Effector memory CD8-positive, alpha-beta T cell (primary cell): Measurements from ENCODE around the gene BCL2L15.

Experiments used
- ATAC-seq: fragments of 150-1000 bp; cut with Tn5 transposase; replicated peaks from 2 replicates; pipeline ENCODE4 v1.10.0; 2021; ENCODE audit warnings: mild to moderate bottlenecking, moderate library complexity
- DNase-seq, 3 experiments: peaks; one replicate each; pipeline ENCODE4 v3.0.0; 2021
- H3K27ac Mint-ChIP-seq, 2 donors: one replicate each; pipeline ENCODE4 v1.8.0; 2022; ENCODE audit warnings: mild to moderate bottlenecking in 2 of 2, mixed read lengths in 2 of 2, moderate library complexity in 2 of 2
- H3K27me3 Mint-ChIP-seq, 2 donors: one replicate each; pipeline ENCODE4 v1.8.0; 2022; ENCODE audit warnings: mixed read lengths in 2 of 2
- H3K36me3 Mint-ChIP-seq: one replicate; pipeline ENCODE4 v1.8.0; 2022; ENCODE audit warnings: mild to moderate bottlenecking, moderate library complexity, mixed read lengths; ENCODE audit not compliant: insufficient read depth
- H3K4me1 Mint-ChIP-seq, 2 donors: one replicate each; pipeline ENCODE4 v1.8.0; 2022; ENCODE audit warnings: low read depth in 2 of 2, mixed read lengths in 2 of 2
- H3K4me3 Mint-ChIP-seq, 2 donors: one replicate each; pipeline ENCODE4 v1.8.0; 2022; ENCODE audit warnings: mild to moderate bottlenecking in 2 of 2, mixed read lengths in 2 of 2, moderate library complexity in 2 of 2
- H3K9me3 Mint-ChIP-seq, 2 donors: one replicate each; pipeline ENCODE4 v1.8.0; 2022; ENCODE audit warnings: mixed read lengths in 2 of 2
- total RNA-seq, 9 experiments: gene quantifications; one replicate each; lab custom pipeline; 2026; lab: John Stamatoyannopoulos, UW

Gene BCL2L15
- total RNA-seq, result 1.3 to 6.2 (median 2.2) reads per million in 9 experiments

GRCh38 chr1:113887402-113888175 is at the start of gene BCL2L15:
TSS of gene BCL2L15 (minus strand) at chr1:113887581. CDS start at chr1:113887375, 206 bp downstream.
- ATAC-seq, result no peak
- peaks cover 4% of the 10 kb centered on the region for H3K36me3 Mint-ChIP-seq
- H3K27me3 Mint-ChIP-seq, result no peaks in the 10 kb centered on the region
- H3K9me3 Mint-ChIP-seq, result no peaks in the 10 kb centered on the region
- no peak for DNase-seq
- peak within 1 kb of the TSS in 1 of 2 donors; percentile 16 for H3K27ac Mint-ChIP-seq
- peaks cover 8 to 11% of the 10 kb centered on the region in 2 donors for H3K4me1 Mint-ChIP-seq
- no peak within 1 kb of the TSS for H3K4me3 Mint-ChIP-seq

DNA sequence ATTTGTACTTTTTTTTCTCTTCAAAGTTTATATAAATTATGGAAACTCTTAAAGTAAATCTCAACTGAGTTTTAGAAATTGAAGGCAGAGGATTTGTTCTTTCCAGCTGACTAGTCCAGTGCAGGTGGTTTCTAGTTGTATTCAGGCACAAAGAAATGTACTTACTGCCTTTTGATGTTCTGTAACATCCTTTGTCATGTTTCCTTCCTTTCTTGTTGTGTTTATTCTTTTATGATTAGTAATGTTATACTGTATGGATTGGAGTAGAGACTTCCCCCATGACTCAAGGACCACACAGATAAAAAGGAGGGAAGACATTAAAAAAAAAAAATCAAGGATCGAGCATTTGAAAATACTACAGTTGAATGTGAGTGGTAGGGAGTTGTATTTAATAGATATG is 49.8 kb upstream of the BCL2L15 start:
- H3K9me3 Mint-ChIP-seq, result no peaks in the 10 kb centered on the region
- ATAC-seq (no peak), DNase-seq (no peak)
- peak overlapping the region; percentile 1 to 87 for H3K27ac Mint-ChIP-seq
- H3K36me3 Mint-ChIP-seq, result peaks cover 61% of the 10 kb centered on the region
- H3K4me3 Mint-ChIP-seq, result peak overlapping the region; percentile 48 to 79
- H3K27me3 Mint-ChIP-seq, result no peaks in the 10 kb centered on the region
- H3K4me1 Mint-ChIP-seq, result peaks cover 52 to 76% of the 10 kb centered on the region in 2 donors

DNA sequence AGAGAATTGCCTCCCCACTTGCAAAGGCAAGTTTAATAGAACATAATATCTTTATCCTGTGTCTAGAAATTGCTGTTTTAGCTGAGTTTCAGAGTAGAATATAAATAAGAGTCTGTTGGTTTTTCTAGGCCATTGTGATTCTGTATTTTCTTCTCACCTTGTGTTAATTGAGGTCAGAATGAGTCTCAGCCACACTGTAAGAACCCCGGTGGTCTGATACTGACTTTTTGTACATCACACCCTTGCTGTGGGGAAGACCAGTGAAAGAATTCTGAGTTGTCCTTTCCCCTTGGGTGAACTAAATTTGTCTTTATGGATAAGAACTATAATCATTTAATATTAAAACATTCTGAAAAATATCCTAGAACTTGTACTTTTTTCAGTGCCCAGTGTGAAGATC is 48.6 kb upstream of the BCL2L15 start:
- peak in 1 of 3 experiments; percentile 23 for DNase-seq
- Mint-ChIP-seq H3K27me3 (no peaks in the 10 kb centered on the region), H3K4me3 (peak overlapping the region; percentile 35 to 56), H3K36me3 (peaks cover 62% of the 10 kb centered on the region), H3K4me1 (peaks cover 58 to 83% of the 10 kb centered on the region in 2 donors), H3K9me3 (no peaks in the 10 kb centered on the region), H3K27ac (peak overlapping the region; percentile 24 to 44)
- ATAC-seq, result peak; percentile 57

DNA sequence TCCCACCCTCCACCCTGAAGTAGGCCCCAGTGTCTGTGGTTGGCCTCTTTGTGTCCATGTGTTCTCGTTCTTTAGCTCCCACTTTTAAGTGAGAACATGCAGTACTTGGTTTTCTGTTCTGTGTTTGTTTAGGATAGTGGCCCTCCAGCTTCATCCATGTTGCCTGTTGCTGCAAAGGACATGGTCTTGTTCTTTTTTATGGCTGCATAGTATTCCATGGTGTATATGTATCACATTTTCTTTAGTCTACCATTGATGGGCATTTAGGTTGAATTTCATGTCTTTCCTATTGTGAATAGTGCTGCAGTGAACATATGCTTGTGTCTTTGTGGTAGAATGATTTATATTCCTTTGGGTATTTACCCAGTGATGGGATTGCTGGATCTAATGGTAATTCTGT is 47.8 kb upstream of the BCL2L15 start:
- peaks cover 62% of the 10 kb centered on the region for H3K36me3 Mint-ChIP-seq
- peak overlapping the region; percentile 24 to 44 for H3K27ac Mint-ChIP-seq
- H3K4me3 Mint-ChIP-seq, result peak overlapping the region in 1 of 2 donors; percentile 56

GRCh38 chr1:113934511-113935055 is 47.2 kb upstream of the BCL2L15 start:
- no peak for ATAC-seq
- Mint-ChIP-seq H3K27ac (peak overlapping the region in 1 of 2 donors; percentile 100), H3K27me3 (no peaks in the 10 kb centered on the region), H3K4me1 (peaks cover 55 to 80% of the 10 kb centered on the region in 2 donors), H3K4me3 (peak overlapping the region in 1 of 2 donors; percentile 92), H3K36me3 (peaks cover 64% of the 10 kb centered on the region), H3K9me3 (no peaks in the 10 kb centered on the region)
- no peak for DNase-seq

More for the DNA sequence above, 47.8 kb upstream of the BCL2L15 start:
- no peaks in the 10 kb centered on the region for H3K9me3 Mint-ChIP-seq
- DNase-seq, result no peak
- ATAC-seq, result no peak
- peaks cover 58 to 83% of the 10 kb centered on the region in 2 donors for H3K4me1 Mint-ChIP-seq
- H3K27me3 Mint-ChIP-seq, result no peaks in the 10 kb centered on the region

DNA sequence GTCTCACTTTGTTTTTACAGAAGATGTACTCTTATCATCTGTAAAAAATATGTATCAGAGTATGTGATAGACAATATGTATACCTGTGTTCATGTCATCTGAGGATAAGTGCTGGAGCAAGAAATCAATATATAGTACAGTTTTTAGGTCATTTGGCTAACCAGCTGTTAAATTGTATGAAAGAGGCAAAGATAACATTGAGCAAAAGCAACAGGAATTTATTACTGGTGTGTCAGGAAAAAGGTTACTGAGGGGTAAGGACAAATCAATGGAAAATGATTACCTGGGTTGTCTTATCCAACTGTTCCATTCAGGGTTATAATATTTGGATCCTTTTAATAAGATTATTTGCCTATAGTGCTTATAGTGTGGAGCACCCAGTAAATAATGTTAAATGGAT is 46.6 kb upstream of the BCL2L15 start:
- Mint-ChIP-seq H3K4me1 (peaks cover 50 to 74% of the 10 kb centered on the region in 2 donors), H3K9me3 (no peaks in the 10 kb centered on the region), H3K36me3 (peaks cover 65% of the 10 kb centered on the region), H3K27me3 (no peaks in the 10 kb centered on the region), H3K27ac (peak overlapping the region; percentile 21 to 100), H3K4me3 (peak overlapping the region; percentile 92 to 93)
- DNase-seq (no peak), ATAC-seq (no peak)

DNA sequence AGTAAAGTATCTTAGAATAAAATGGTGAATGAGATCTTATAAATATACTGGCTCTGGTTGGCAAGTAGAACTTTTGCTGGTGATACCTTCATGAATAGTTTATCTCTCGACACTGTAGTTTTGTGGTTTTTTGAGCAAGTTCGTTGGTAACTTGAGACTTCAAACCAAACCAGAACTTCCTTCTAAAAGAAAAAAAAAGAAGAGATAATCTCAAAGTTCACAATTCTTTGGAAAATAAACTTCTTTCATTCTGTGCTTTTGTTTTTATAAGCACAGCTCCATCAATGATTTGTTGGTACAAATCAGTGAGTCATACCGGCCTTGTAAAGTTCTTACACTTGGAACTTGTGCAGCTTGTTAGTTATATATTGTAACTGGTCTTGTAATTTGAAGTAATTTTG is 44.1 kb upstream of the BCL2L15 start:
- Mint-ChIP-seq H3K4me1 (peaks cover 46 to 67% of the 10 kb centered on the region in 2 donors), H3K36me3 (peaks cover 78% of the 10 kb centered on the region), H3K4me3 (peak overlapping the region; percentile 92 to 93), H3K27ac (peak overlapping the region; percentile 99 to 100), H3K9me3 (no peaks in the 10 kb centered on the region), H3K27me3 (no peaks in the 10 kb centered on the region)
- DNase-seq (no peak), ATAC-seq (no peak)

DNA sequence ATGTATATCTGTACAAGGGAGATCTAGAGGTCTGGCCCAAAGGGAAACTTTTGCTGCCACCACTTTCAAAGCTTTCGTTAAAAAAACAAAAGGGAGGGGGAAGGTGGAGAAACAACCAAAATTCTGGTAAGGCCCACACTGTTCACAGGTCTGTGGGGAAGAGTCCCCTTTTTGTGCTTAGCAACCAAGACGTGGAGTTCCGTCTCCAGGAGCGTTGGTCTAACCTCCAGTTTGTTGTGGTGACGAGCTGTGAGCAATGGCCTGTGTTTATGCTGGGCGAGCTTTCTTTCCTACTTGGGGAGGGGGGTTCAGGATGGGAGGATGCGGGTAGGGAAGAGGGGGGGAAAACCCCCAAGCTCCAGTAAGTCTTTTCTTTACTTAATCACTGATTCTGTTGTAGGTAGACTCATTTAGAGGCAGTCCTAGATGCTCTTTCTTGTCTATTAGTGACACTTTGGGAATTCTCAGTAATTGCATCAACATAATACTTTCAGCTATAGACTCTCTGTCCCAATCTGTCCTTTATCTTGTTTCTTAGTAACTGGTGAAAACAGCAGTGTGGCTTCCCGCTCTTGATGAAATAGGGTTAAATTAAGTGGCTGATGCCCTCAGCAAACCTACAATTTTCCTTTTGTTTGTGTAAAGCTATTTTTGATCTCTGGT is 43.2 kb upstream of the BCL2L15 start:
- H3K4me1 Mint-ChIP-seq, result peaks cover 43 to 61% of the 10 kb centered on the region in 2 donors
- peak overlapping the region; percentile 92 to 93 for H3K4me3 Mint-ChIP-seq
- peak overlapping the region; percentile 99 to 100 for H3K27ac Mint-ChIP-seq
- DNase-seq (peak; percentile 70 to 79 (median 76)), ATAC-seq (peak; percentile 58)
- H3K36me3 Mint-ChIP-seq, result peaks cover 71% of the 10 kb centered on the region
- no peaks in the 10 kb centered on the region for H3K27me3 Mint-ChIP-seq
- H3K9me3 Mint-ChIP-seq, result no peaks in the 10 kb centered on the region

DNA sequence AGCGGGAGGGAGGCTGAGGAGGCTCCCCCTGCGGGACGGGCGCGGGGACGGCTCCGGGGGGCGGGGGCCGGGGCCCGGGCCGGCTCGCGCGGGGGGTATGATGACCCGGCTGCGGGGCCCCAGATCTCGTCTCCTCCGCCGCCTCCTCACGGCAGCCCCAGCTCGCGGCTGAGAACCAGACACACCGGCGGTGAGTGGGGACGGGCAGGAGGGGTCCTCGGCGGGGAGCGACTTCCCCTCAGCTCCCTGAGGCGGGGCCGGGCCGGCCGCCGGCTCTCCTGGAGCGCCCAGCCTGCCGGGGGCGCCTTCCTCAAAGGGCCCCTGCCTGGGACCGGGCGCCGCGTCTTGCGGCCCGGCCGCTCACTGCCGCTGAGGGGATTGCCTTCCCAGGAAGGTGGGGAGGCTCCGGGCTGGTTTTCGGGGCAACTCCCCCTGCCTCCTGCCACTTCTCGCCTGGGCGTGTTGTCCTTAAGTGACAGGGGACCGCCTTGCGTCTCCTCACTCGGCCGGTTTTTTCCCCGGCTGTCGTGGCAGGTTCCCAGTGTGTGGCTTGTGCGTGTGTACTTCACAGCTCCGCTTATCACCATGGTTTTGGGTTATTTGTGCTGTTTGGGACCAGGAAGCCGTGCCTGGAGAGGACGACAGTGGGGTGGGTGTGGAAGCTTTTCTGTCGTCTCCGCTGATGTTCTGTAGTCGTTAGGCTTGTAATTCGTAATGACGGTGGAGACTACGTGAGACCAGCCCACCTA is 42.5 kb upstream of the BCL2L15 start:
- Mint-ChIP-seq H3K4me1 (peaks cover 43 to 56% of the 10 kb centered on the region in 2 donors), H3K36me3 (peaks cover 64% of the 10 kb centered on the region)

DNA sequence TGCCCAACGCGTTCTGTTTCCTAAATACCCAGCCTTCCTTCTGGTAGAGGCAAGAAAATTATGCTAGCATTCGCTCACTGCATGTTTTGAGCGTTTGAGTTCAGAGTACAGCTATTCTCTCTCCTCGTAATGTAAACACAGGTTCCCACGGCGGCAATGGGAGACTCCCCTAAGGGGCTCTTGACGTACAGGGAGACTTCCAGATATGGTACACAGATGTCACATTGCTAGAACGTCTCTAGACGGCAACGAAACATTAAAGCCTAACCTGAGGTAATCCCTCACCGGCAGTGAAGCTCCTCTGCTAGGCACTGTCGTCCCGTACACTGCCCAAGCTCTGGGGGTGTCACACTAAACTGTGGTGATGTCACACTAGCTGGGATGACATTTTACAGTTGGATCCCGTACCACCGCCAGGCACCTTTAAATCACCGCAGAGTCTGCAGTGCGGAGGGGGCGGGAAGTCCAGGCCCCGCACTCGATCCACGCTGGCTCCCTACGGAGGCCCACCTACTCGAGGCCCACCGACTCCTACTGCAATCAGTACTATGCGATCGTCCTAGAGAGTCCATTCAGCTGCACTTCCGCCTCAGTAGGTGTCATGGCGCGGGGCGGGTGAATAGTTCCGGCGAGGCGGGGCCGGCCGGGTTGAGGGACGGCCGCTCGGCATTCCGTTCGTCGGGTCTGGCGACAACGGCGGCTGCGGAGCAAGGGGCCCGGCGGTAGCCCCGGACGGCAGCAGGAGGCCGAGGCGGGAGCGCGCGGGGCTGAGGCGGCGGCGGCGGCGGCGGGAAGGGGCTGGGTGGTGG is 41.8 kb upstream of the BCL2L15 start, which contains the start of gene HIPK1:
Gene HIPK1 (plus strand): TSS at position 384 of the 809 bp plus-strand sequence.
- Mint-ChIP-seq H3K4me1 (peaks cover 43 to 52% of the 10 kb centered on the region in 2 donors), H3K9me3 (no peaks in the 10 kb centered on the region), H3K36me3 (peaks cover 61% of the 10 kb centered on the region), H3K4me3 (peak within 1 kb of the TSS; percentile 92 to 93), H3K27ac (peak within 1 kb of the TSS; percentile 99 to 100), H3K27me3 (no peaks in the 10 kb centered on the region)
- DNase-seq (peak; percentile 91 to 95 (median 92)), ATAC-seq (peak; percentile 52)

More for the DNA sequence above, 42.5 kb upstream of the BCL2L15 start:
- peak overlapping the region; percentile 99 to 100 for H3K27ac Mint-ChIP-seq
- no peaks in the 10 kb centered on the region for H3K27me3 Mint-ChIP-seq
- no peaks in the 10 kb centered on the region for H3K9me3 Mint-ChIP-seq
- peak; percentile 49 for ATAC-seq
- peak overlapping the region; percentile 92 to 93 for H3K4me3 Mint-ChIP-seq
- peak; percentile 81 to 83 (median 83) for DNase-seq

- Mint-ChIP-seq H3K4me3 (peak overlapping the region; percentile 92 to 93), H3K27me3 (no peaks in the 10 kb centered on the region), H3K27ac (peak overlapping the region; percentile 99 to 100), H3K4me1 (peaks cover 36 to 44% of the 10 kb centered on the region in 2 donors), H3K9me3 (no peaks in the 10 kb centered on the region), H3K36me3 (peaks cover 55% of the 10 kb centered on the region)
- DNase-seq (no peak), ATAC-seq (no peak)
Measured at GRCh38 chr1:113928187-113928930, 41.0 kb upstream of the BCL2L15 start.

DNA sequence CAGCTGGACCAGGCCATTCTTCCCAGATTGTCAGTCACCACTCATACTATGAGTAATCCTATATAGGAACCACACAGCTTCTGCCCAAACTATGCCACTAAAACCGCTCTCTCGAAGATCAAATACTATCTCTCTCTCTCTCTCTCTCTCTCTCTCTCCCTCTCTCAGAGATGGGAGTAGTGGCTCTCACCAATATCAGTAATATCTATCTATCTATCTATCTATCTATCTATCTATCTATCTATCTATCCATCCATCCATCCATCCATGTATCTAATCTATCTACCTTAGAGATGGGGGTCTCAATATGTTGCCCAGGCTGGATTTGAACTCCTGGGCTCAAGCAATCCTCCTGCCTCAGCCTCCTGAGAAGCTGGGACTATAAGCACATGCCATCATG is 37.1 kb upstream of the BCL2L15 start:
- peaks cover 22% of the 10 kb centered on the region for H3K36me3 Mint-ChIP-seq
- H3K4me1 Mint-ChIP-seq, result peaks cover 10 to 14% of the 10 kb centered on the region in 2 donors

More for the DNA sequence above, 37.1 kb upstream of the BCL2L15 start:
- DNase-seq (no peak), ATAC-seq (no peak)
- Mint-ChIP-seq H3K4me3 (no peak overlapping the region), H3K27ac (no peak overlapping the region), H3K9me3 (no peaks in the 10 kb centered on the region), H3K27me3 (no peaks in the 10 kb centered on the region)
